Smooth muscle cell of the brain vasculature (primary cell): Measurements from ENCODE around the gene TMED10.
"Not testable (repeated sequence)": the region's sequence is repeated elsewhere in the genome, so short reads cannot be mapped to it uniquely, and the experiment has no call there.

Experiments
- DNase-seq: peaks from one replicate; pipeline ENCODE4 v3.0.0-alpha.2; 2012; ENCODE audit warnings: low read depth, low spot score

Gene TMED10

DNA sequence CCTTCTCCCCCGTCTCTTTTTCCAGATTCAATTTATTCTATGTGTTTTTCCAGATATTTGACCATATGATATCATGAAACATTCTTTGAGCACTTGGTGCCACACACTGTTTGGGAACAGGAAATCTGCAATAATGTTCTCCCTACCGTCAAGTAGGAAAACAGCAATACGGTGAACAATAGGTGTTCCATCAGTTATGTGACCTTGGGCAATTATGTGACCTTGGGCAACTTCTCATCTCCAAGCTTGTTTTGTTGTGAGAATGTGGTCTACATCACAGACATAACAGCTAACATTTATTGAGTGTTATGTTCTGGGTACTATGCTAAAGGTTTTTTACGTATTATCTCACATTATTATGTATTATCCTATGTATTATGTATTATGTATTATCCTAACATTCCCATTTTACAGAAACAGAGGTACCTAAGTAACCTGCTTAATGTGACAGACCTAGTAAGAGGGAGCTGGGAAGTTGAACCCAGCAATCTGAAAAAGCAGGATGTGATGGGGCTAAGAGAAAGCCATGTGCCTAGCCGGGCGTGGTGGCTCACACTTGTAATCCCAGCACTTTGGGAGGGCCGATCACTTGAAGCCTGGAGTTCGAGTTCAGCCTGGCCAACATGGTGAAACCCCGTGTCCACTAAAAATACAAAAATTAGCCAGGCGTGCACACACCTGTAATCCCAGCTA is 48.4 kb downstream of the TMED10 start:
- no peak for DNase-seq

- DNase-seq, result not testable (repeated sequence)
Measured at GRCh38 chr14:75127474-75127820, 49.0 kb downstream of the TMED10 start.

DNA sequence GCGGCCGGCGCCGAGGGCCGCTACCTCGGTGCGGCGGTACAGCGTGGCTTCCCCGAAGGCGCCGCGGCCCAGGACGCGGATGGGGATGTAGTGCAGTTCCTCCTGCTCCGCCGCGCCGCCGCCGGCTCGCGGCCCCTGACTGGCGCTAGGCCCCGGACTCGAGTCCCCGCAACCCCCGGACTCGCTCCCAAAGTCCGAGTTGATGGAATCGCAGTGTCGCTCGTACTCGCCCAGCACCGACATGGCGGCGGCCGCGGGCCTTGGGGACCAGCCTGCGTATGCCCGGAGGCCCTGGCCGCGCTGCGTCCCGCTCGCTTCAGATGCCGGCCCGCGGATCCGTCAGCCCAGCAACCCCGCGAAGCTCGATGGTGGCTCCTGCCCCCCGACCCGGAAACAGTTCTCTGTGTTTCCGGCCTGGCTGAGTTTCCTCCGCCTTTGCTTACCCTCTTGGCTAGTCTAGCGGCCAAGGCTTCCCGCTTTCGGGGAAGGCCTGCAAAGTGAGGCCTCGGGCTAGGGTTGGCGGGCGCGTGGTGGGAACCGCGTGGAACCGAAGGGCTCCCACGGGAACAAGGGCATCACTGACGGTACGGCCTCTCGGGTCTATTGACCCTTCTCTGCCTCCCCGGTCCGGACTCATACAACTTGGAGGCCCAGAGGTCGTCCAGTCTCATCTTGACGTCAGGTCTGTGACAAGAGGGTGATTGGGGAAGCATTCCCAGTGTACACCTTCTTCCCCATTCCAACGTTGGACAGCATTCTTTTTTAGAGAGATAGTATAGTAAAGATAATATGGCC is 49.5 kb downstream of the TMED10 start, which contains the start of gene NEK9:
Gene NEK9, minus strand, starts transcription at position 370 of the 795 bp plus-strand sequence. Its CDS starts 127 bp downstream, at position 243.
- peak; percentile 56 for DNase-seq

DNA sequence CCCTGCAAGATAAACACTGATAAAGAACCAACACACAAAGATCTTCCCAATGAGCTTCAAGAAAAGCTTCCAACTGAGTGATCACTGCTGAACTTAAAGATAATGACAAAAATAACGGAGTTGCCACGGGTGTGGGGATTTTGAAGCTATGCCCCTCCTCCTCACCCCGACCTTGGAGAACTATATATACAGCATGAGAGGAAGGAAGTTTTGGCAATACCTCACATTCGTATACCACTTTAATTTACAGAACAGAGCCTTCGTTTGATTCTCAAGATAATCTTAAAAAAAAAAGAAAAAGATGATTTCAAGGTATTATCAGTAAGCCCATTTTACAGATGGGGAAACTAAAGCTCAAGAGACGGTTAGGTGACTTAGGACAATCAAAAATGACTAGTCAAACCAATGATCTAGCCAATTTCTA is 50.3 kb downstream of the TMED10 start:
- DNase-seq, result no peak

GRCh38 chr14:75125617-75126016 is 50.8 kb downstream of the TMED10 start:
- DNase-seq, result no peak

GRCh38 chr14:75123991-75124390 is 52.4 kb downstream of the TMED10 start:
- no peak for DNase-seq

- DNase-seq, result no peak
Measured at GRCh38 chr14:75121552-75121951, 54.9 kb downstream of the TMED10 start.

- no peak for DNase-seq
Measured at GRCh38 chr14:75120541-75121291, 55.7 kb downstream of the TMED10 start.

DNA sequence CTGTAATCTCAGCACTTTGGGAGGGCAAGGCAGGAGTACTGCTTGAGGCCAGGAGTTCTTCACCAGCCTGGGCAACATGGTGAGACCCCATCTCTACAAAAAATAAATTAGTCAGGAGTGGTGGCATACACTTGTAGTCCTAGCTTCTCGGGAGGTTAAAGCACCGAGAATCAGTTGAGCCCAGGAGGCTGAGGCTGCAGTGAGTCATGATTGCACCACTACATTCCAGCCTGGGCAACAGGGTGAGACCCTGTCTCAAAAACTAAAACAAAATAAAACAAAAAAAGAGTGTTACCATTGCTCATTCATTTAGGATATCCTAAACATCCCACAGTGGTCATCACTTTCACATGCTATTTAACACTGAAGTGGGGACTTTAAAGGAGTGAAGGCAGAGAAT is 57.4 kb downstream of the TMED10 start:
- no peak for DNase-seq

DNA sequence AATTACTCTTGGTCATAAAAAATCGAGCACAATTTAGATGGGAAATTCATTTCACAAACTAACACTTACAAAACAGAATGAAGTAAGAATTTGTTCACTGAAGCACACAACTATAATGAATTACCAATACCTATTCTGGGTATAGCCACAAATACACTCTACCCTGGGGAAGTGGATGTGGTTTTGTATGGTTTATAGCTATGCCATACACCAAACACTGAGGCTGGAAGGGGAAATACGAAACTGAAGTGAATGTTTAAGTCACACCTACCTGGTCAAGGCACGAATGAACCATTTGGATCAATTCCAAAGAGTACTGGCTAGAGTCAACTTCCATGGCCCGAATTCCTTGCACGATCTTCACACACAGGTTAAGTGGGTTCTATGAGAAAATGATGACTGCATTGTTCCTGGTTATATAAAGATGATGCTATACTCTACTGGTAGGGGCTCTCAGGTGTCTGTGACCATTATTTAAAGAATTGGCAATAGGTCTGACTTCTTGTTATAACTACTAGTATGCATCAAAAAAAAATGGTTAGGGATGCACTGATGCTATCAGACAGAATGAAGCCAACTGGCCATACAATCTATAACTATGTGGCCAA is 62.4 kb downstream of the TMED10 start:
- DNase-seq, result no peak

DNA sequence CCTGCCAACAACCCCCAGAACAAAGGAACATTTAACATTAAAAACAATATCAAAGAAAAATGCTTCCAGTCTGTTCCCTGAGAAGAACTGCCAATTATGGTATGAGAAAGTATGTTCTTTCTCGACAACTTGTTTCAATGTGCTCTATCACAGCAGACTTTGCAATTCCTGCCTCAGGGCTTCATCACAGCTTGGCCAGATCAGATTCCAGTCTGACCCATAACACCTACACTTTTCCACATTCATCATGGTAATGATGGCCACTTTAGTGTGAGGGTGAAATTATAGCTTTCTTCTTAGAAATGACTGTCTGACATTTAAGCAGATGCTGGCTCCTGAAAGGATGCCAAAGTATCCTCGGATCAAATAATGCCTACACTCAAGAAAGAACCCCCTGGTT is 66.5 kb downstream of the TMED10 start:
- DNase-seq, result no peak

GRCh38 chr14:75107186-75107585 is 69.2 kb downstream of the TMED10 start:
- no peak for DNase-seq

- DNase-seq, result no peak
Measured at GRCh38 chr14:75101491-75101890, 74.9 kb downstream of the TMED10 start.

- no peak for DNase-seq
Measured at GRCh38 chr14:75098682-75099081, 77.7 kb downstream of the TMED10 start.

DNA sequence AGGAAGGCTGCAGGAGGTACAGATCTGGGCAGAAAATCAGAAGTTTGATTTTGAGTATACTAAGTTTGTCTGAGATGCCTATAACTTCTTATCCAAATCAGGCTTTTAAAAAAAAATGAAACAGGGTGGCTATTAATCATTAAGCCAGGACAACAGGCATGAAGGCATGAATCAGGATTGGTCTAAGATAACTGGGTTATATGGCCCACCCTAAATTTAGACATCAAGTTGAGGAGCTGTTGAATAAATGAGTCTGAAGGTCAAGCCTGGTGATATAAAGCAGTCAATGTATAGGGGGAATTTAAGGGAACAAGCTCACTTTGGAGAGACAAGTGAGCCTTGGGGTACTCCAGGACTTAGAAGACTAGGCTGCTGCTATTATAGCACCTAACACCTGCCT is 78.2 kb downstream of the TMED10 start:
- no peak for DNase-seq

DNA sequence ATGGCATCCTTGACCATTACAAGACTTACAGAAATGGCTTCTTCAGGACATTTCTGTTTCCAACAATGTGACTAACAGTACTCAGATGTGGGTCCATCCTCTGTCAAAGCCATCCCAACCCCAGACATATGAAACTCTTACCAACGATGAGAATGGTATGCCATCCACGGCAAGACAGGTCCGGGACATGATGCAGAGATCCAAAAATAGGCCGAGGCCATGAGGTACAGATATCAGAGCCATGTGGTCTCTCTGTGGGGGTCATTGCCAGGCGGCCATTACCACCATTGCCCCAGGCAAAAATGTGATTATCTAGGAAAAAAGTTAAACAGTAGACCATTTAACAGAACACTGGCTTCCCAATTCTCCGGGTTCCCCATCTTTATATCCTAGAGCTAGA is 79.5 kb downstream of the TMED10 start:
- DNase-seq, result no peak

DNA sequence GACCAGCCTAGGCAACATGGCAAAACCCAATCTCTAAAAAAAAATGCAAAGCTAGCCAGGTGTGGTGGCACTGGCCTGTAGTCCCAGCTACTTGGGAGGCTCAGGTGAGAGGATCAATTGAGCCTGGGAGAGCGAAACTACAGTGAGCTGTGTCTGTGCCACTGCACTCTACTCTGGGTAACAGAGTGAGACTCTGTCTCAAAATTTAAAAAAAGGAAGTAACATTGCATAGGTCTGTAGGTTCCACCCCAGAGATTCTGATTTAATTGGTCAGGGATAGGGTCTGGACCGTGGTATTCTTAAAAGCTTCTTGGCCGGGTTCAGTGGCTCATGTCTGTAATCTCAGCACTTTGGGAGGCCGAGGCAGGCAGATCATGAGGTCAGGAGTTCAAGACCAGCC is 80.7 kb downstream of the TMED10 start:
- no peak for DNase-seq

DNA sequence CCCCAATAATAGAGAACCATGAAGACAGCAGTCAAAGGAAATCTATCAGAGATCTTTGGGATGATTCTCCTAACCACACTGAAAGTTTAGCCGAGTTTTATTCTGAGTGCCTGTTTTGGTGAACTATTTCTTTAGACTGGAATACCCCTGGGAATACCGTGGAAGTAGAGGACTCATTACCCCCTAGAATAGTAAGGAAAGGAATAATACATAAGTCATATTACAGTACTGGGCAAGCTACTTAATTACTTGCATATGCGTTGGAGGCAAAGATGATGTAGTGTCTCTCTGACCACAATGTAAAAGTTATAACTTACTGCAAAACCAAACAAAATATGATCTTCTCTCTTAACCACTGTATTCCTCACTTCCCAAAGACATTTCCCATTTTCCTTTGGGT is 81.5 kb downstream of the TMED10 start:
- no peak for DNase-seq

- no peak for DNase-seq
Measured at GRCh38 chr14:75092698-75093097, 83.7 kb downstream of the TMED10 start.

GRCh38 chr14:75091251-75091650 is 85.2 kb downstream of the TMED10 start:
- DNase-seq, result no peak

DNA sequence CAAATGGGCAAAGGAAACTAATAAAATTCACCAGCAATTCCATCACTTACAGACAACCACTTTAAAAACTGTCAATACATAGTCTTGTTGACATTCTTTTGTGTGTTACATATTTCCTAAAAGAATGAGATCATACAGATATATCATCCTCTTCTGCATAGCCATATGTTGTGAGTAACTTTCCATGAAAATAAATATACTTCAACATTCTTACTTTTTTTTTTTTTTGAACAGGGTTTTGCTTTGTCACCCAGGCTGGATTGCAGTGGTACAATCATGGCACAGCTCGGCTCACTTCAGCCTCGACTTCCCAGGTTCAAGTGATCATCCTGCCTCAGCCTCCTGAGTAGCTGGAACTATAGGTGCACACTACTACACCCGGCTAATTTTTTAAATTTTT is 86.1 kb downstream of the TMED10 start:
- DNase-seq, result no peak
